ENCODE results near the gene VPS52. TPM values are rescaled to one million over a fixed set of nuclear protein-coding genes. Genes with fewer than 3 reads are reported as not detected.

The VPS52 gene
- total and polyA plus RNA-seq, 9 of the 15 experiments (the other 6 are each of a cell fraction or from before 2014, with no cell fraction given): 24.4 to 103 (median 40.2) TPM

GRCh38 chr6:33288921-33289783 lies 17.5 kb upstream of the VPS52 start, which contains the start of the genes PFDN6 and WDR46 (continued):
- TF ChIP-seq SMAD1 (IDR thresholded peaks at IDR 0.05; ENCODE audit: low read depth, low read length, partially characterized antibody): peak; percentile 22
- TF ChIP-seq CHD1 (IDR thresholded peaks at IDR 0.05; ENCODE audit: low read length): peak; percentile 18
- peak; percentile 33 for TF ChIP-seq TAF9B (IDR thresholded peaks at IDR 0.05; ENCODE audit: partially characterized antibody)
- TF ChIP-seq CXXC5 (CRISPR knock-in tag; IDR thresholded peaks at IDR 0.05): peak; percentile 42
- peak; percentile 46; the same call in 1 of the 2 replicates for TF ChIP-seq KAT7 (CRISPR knock-in tag; IDR thresholded peaks at IDR 0.05; ENCODE audit: borderline replicate concordance)
- TF ChIP-seq ZNF76 (CRISPR knock-in tag; IDR thresholded peaks at IDR 0.05; ENCODE audit: borderline replicate concordance): peak; percentile 87; the same call in 1 of the 2 replicates
- TF ChIP-seq SMAD3 (CRISPR knock-in tag; conservative IDR thresholded peaks at IDR 0.05): 0 out of 2 replicates have a peak, but pooled peaks have one; percentile 76
- TF ChIP-seq ETV1 (tag; conservative IDR thresholded peaks at IDR 0.05; ENCODE audit: low read depth): peak; percentile 89
- TF ChIP-seq SMAD4 (CRISPR knock-in tag; conservative IDR thresholded peaks at IDR 0.05): no peak; the same call in 1 of the 2 replicates
- TF ChIP-seq POLR2A (conservative IDR thresholded peaks at IDR 0.05): peak; percentile 89
- peak in 1 of 3 experiments; percentile 92; a peak in 3 of 6 replicates for TF ChIP-seq ZBTB11 (CRISPR knock-in tag; IDR thresholded peaks at IDR 0.05)
- peak; percentile 98 for TF ChIP-seq HDAC2 (IDR thresholded peaks at IDR 0.05)
- TF ChIP-seq FOXJ3 (CRISPR knock-in tag; IDR thresholded peaks at IDR 0.05): no peak; the same call in 1 of the 2 replicates
- no peak for TF ChIP-seq ZNF79 (CRISPR knock-in tag; IDR thresholded peaks at IDR 0.05; ENCODE audit: low read depth)
- TF ChIP-seq PHF20 (IDR thresholded peaks at IDR 0.05; ENCODE audit: partially characterized antibody): peak; percentile 88
- 0 out of 2 replicates have a peak, but pooled peaks have one; percentile 4 for TF ChIP-seq TCF3 (CRISPR knock-in tag; IDR thresholded peaks at IDR 0.05)
- TF ChIP-seq CGGBP1 (CRISPR knock-in tag; IDR thresholded peaks at IDR 0.05): no peak
- TF ChIP-seq GATA2 (CRISPR knock-in tag; IDR thresholded peaks at IDR 0.05): peak; percentile 24; the same call in 1 of the 2 replicates
- TF ChIP-seq ATF4 (CRISPR knock-in tag; IDR thresholded peaks at IDR 0.05): 0 out of 2 replicates have a peak, but pooled peaks have one; percentile 43
- no peak for TF ChIP-seq ZNF717 (CRISPR knock-in tag; IDR thresholded peaks at IDR 0.05)
- TF ChIP-seq NKRF (IDR thresholded peaks at IDR 0.05; ENCODE audit: borderline replicate concordance): peak; percentile 100
